ENCODE data around the gene RRP8. TPM values are rescaled to one million over a fixed set of nuclear protein-coding genes. Genes with fewer than 3 reads are reported as not detected.

The RRP8 gene
- total RNA-seq, 1 donor, result 7.2 TPM

DNA sequence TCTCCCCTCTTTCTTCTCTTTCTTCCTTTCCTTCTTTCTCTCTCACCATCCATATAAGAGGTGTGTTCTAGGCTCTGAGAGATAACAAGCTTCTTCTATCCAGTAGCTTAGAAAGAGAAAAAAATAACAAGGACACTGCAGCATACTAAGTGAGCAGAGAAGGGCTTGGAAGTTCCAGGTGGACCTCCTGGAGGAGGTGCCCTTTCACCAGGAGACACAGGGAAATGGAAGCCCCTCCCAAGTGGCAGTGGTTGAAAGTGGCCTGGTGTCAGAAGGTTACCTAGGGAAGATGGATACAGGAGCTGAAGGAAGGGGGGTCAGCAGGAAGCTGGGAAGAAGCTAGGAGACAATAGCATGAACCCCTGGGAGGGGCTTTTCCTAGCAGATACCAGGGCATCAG lies 46.7 kb upstream of the RRP8 start:
- no peak for DNase-seq (ENCODE audit: insufficient read length, low spot score, missing footprints)
- TF ChIP-seq, protein P1, sequence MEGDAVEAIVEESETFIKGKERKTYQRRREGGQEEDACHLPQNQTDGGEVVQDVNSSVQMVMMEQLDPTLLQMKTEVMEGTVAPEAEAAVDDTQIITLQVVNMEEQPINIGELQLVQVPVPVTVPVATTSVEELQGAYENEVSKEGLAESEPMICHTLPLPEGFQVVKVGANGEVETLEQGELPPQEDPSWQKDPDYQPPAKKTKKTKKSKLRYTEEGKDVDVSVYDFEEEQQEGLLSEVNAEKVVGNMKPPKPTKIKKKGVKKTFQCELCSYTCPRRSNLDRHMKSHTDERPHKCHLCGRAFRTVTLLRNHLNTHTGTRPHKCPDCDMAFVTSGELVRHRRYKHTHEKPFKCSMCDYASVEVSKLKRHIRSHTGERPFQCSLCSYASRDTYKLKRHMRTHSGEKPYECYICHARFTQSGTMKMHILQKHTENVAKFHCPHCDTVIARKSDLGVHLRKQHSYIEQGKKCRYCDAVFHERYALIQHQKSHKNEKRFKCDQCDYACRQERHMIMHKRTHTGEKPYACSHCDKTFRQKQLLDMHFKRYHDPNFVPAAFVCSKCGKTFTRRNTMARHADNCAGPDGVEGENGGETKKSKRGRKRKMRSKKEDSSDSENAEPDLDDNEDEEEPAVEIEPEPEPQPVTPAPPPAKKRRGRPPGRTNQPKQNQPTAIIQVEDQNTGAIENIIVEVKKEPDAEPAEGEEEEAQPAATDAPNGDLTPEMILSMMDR (IDR thresholded peaks at IDR 0.05; ENCODE audit: extremely low read depth, low read depth, low read length), result no peak
- no peaks in the 10 kb centered on the region for H4K20me1 ChIP-seq (ENCODE audit: insufficient read depth, low read length)
- no peak overlapping the region for H2AFZ ChIP-seq (ENCODE audit: low read length)
- H3K36me3 ChIP-seq (ENCODE audit: insufficient read depth, low read length), result no peaks in the 10 kb centered on the region
- H3K9me3 ChIP-seq (ENCODE audit: low read depth, low read length), result no peaks in the 10 kb centered on the region
- H3K4me2 ChIP-seq (ENCODE audit: insufficient read depth, low read length), result no peak overlapping the region
- no peak overlapping the region for H3K4me3 ChIP-seq (ENCODE audit: insufficient read depth, low read length)
- H3K79me2 ChIP-seq (ENCODE audit: insufficient read depth, low read length), result no peaks in the 10 kb centered on the region
- peaks cover 12% of the 10 kb centered on the region for H3K4me1 ChIP-seq (ENCODE audit: insufficient read depth, low read length)
- H3K27me3 ChIP-seq (ENCODE audit: insufficient read depth, low read length), result peaks cover 81% of the 10 kb centered on the region
- H3K27ac ChIP-seq (ENCODE audit: low read depth, low read length), result no peak overlapping the region

- no peaks in the 10 kb centered on the region for H3K9me3 ChIP-seq (ENCODE audit: low read depth, low read length)
- H4K20me1 ChIP-seq (ENCODE audit: insufficient read depth, low read length), result no peaks in the 10 kb centered on the region
- H3K4me1 ChIP-seq (ENCODE audit: insufficient read depth, low read length), result peaks cover 12% of the 10 kb centered on the region
- H2AFZ ChIP-seq (ENCODE audit: low read length), result no peak overlapping the region
- no peak for DNase-seq (ENCODE audit: insufficient read length, low spot score, missing footprints)
- H3K27me3 ChIP-seq (ENCODE audit: insufficient read depth, low read length), result peaks cover 79% of the 10 kb centered on the region
- no peaks in the 10 kb centered on the region for H3K36me3 ChIP-seq (ENCODE audit: insufficient read depth, low read length)
- TF ChIP-seq, protein P1 (IDR thresholded peaks at IDR 0.05; ENCODE audit: extremely low read depth, low read depth, low read length), result no peak
- no peaks in the 10 kb centered on the region for H3K79me2 ChIP-seq (ENCODE audit: insufficient read depth, low read length)
- H3K27ac ChIP-seq (ENCODE audit: low read depth, low read length), result no peak overlapping the region
- no peak overlapping the region for H3K4me3 ChIP-seq (ENCODE audit: insufficient read depth, low read length)
- no peak overlapping the region for H3K4me2 ChIP-seq (ENCODE audit: insufficient read depth, low read length)
Observed at GRCh38 chr11:6648501-6648900, 45.1 kb upstream of the RRP8 start.

DNA sequence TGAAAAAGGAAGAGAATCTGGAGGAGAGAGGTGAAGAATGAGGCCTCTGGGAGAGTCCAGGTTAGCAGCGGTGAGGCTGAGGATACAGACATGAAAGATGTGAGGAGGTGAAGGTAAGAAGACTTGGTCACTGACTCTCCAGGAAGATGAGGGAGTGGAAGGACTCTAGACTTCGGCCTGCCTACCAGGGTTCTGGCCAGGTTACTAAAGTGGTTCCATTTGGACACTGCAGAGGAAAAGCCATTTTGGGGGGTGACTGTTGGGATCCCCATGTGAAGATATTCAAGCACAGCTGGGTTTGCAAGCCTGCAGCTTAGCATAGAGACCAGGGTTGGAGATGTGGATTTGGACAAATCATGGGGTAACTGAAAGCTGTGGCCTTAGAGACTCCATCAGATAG lies 44.4 kb upstream of the RRP8 start:
- Histone ChIP-seq H3K36me3 (ENCODE audit: insufficient read depth, low read length) (no peaks in the 10 kb centered on the region), H3K27me3 (ENCODE audit: insufficient read depth, low read length) (peaks cover 81% of the 10 kb centered on the region), H3K9me3 (ENCODE audit: low read depth, low read length) (no peaks in the 10 kb centered on the region), H3K4me3 (ENCODE audit: insufficient read depth, low read length) (no peak overlapping the region), H3K79me2 (ENCODE audit: insufficient read depth, low read length) (no peaks in the 10 kb centered on the region), H2AFZ (ENCODE audit: low read length) (no peak overlapping the region), H4K20me1 (ENCODE audit: insufficient read depth, low read length) (no peaks in the 10 kb centered on the region), H3K4me1 (ENCODE audit: insufficient read depth, low read length) (peaks cover 12% of the 10 kb centered on the region), H3K4me2 (ENCODE audit: insufficient read depth, low read length) (no peak overlapping the region), H3K27ac (ENCODE audit: low read depth, low read length) (no peak overlapping the region)
- TF ChIP-seq, protein P1 (IDR thresholded peaks at IDR 0.05; ENCODE audit: extremely low read depth, low read depth, low read length), result no peak
- no peak for DNase-seq (ENCODE audit: insufficient read length, low spot score, missing footprints)

DNA sequence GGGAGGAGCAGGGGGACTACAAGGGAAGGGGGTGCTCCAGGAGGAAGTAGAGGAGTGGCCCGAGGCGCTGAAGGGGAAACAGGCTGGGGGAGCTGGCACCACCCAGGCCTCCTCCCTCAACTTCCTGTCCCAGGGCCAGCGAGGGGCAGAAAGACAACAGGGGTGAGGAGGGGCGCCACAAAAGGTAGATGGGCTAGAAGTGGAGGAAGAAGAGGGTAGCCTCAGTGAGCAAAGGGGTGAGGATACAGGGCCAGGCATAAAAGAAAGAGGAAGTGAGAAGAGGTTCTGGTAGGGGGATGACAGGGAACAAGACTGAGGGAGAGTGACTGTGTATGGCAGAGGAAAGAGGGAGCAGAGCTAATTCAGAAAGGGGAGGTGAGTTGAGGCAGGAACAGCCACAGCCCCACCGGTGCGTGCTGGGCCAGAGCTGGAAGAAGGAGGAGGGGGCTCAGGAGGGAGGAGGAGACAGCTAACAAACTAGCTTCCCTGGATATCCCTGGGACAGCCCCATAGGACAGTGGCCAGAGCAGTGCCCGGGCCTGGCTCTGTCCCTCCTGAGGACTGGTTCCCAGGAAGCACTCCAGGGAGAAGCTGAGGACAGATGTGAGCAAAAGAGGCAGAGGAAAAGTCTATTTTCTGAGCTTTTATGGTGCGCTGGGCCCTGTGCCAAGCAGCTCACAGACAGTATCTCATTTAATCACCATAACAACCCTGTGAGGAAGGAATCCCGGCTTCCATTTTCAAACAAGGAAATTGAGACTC lies 43.7 kb upstream of the RRP8 start:
- TF ChIP-seq, protein P1 (IDR thresholded peaks at IDR 0.05; ENCODE audit: extremely low read depth, low read depth, low read length), result no peak
- H3K27ac ChIP-seq (ENCODE audit: low read depth, low read length), result no peak overlapping the region
- no peaks in the 10 kb centered on the region for H4K20me1 ChIP-seq (ENCODE audit: insufficient read depth, low read length)
- H3K36me3 ChIP-seq (ENCODE audit: insufficient read depth, low read length), result no peaks in the 10 kb centered on the region
- H3K4me2 ChIP-seq (ENCODE audit: insufficient read depth, low read length), result no peak overlapping the region
- no peaks in the 10 kb centered on the region for H3K9me3 ChIP-seq (ENCODE audit: low read depth, low read length)
- peaks cover 12% of the 10 kb centered on the region for H3K4me1 ChIP-seq (ENCODE audit: insufficient read depth, low read length)
- no peak for DNase-seq (ENCODE audit: insufficient read length, low spot score, missing footprints)
- no peaks in the 10 kb centered on the region for H3K79me2 ChIP-seq (ENCODE audit: insufficient read depth, low read length)
- H2AFZ ChIP-seq (ENCODE audit: low read length), result no peak overlapping the region
- peaks cover 76% of the 10 kb centered on the region for H3K27me3 ChIP-seq (ENCODE audit: insufficient read depth, low read length)
- H3K4me3 ChIP-seq (ENCODE audit: insufficient read depth, low read length), result no peak overlapping the region
